H9 (cell line): Measurements from ENCODE around the gene SLC7A14. TPM values are rescaled to one million over a fixed set of nuclear protein-coding genes. Genes with fewer than 3 reads are reported as not detected.
A peak's percentile ranks its signal among the peaks of the same experiment; 100 is the strongest.

ENCODE experiments used
- DNase-seq: peaks from one replicate; pipeline ENCODE4 v3.0.0-alpha.2; 2017
- H2AFZ ChIP-seq: one replicate; pipeline ENCODE4 v1.6.1; 2013; ENCODE audit warnings: mild to moderate bottlenecking, low read length, control low read depth, moderate library complexity
- H2AK5ac ChIP-seq: 2 replicates; pipeline ENCODE4 v1.6.1; 2013; ENCODE audit warnings: low read length, control low read depth, mixed read lengths; ENCODE audit not compliant: insufficient read length
- H2BK120ac ChIP-seq: one replicate; pipeline ENCODE4 v1.6.1; 2013; ENCODE audit warnings: low read depth, mild to moderate bottlenecking, low read length, control low read depth, inconsistent platforms; ENCODE audit not compliant: poor library complexity, severe bottlenecking
- H2BK12ac ChIP-seq: 2 replicates; pipeline ENCODE4 v1.6.1; 2013; ENCODE audit warnings: low read length, control low read depth, mixed read lengths, low read depth; ENCODE audit not compliant: insufficient read length
- H2BK15ac ChIP-seq: 2 replicates; pipeline ENCODE4 v1.6.1; 2013; ENCODE audit warnings: low read depth, low read length, control low read depth
- H2BK20ac ChIP-seq: one replicate; pipeline ENCODE4 v1.6.1; 2013; ENCODE audit warnings: low read depth, mild to moderate bottlenecking, low read length, control low read depth, inconsistent platforms; ENCODE audit not compliant: poor library complexity, severe bottlenecking
- H2BK5ac ChIP-seq: 2 replicates; pipeline ENCODE4 v1.6.1; 2013; ENCODE audit warnings: low read length, control low read depth, mixed read lengths; ENCODE audit not compliant: insufficient read length
- H3K14ac ChIP-seq: 2 replicates; pipeline ENCODE4 v1.6.1; 2013; ENCODE audit warnings: low read length, control low read depth; ENCODE audit not compliant: insufficient read depth
- H3K18ac ChIP-seq: 2 replicates; pipeline ENCODE4 v1.6.1; 2013; ENCODE audit warnings: low read depth, mild to moderate bottlenecking, mixed read lengths, low read length, control low read depth; ENCODE audit not compliant: insufficient read length
- H3K23ac ChIP-seq: 2 replicates; pipeline ENCODE4 v1.6.1; 2013; ENCODE audit warnings: low read length, control low read depth, mixed read lengths, low read depth; ENCODE audit not compliant: insufficient read length
- H3K23me2 ChIP-seq: 2 replicates; pipeline ENCODE4 v1.6.1; 2013; ENCODE audit warnings: low read depth, mild to moderate bottlenecking, mixed read lengths, low read length, control low read depth; ENCODE audit not compliant: insufficient read length, poor library complexity, severe bottlenecking
- H3K27ac ChIP-seq: 2 replicates; pipeline ENCODE4 v1.5.1; 2013; ENCODE audit warnings: low read length, control low read depth, mixed read lengths, low read depth; ENCODE audit not compliant: insufficient read length
- H3K27me3 ChIP-seq: 2 replicates; pipeline ENCODE4 v1.6.1; 2013; ENCODE audit warnings: low read length, control low read depth, inconsistent platforms; ENCODE audit not compliant: insufficient read depth
- H3K4ac ChIP-seq: 2 replicates; pipeline ENCODE4 v1.6.1; 2013; ENCODE audit warnings: low read depth, mild to moderate bottlenecking, control low read depth, inconsistent platforms, low read length, moderate library complexity
- H3K4me1 ChIP-seq: 2 replicates; pipeline ENCODE4 v1.6.1; 2013; ENCODE audit warnings: low read length, control low read depth, inconsistent platforms; ENCODE audit not compliant: insufficient read depth
- H3K4me2 ChIP-seq: 2 replicates; pipeline ENCODE4 v1.6.1; 2013; ENCODE audit warnings: low read length, control low read depth, mixed read lengths; ENCODE audit not compliant: insufficient read length, insufficient read depth
- H3K56ac ChIP-seq: 2 replicates; pipeline ENCODE4 v1.6.1; 2013; ENCODE audit warnings: low read depth, mild to moderate bottlenecking, mixed read lengths, low read length, control low read depth; ENCODE audit not compliant: insufficient read length
- H3K79me1 ChIP-seq: 2 replicates; pipeline ENCODE4 v1.6.1; 2013; ENCODE audit warnings: low read depth, mild to moderate bottlenecking, moderate library complexity, low read length, control low read depth, inconsistent platforms; ENCODE audit not compliant: insufficient read depth, poor library complexity, severe bottlenecking
- H3K79me2 ChIP-seq: 2 replicates; pipeline ENCODE4 v1.6.1; 2013; ENCODE audit warnings: low read length, control low read depth, inconsistent platforms; ENCODE audit not compliant: insufficient read depth
- H3K9ac ChIP-seq: 2 replicates; pipeline ENCODE4 v1.6.1; 2013; ENCODE audit warnings: low read length, control low read depth, mixed read lengths; ENCODE audit not compliant: insufficient read length; ENCODE audit errors: extremely low read depth
- H3K9me3 ChIP-seq: one replicate; pipeline ENCODE4 v1.6.1; 2013; ENCODE audit warnings: low read depth, low read length, inconsistent platforms; ENCODE audit not compliant: control insufficient read depth
- H3T11ph ChIP-seq: one replicate; pipeline ENCODE4 v1.6.1; 2013; ENCODE audit warnings: mild to moderate bottlenecking, low read length, control low read depth, inconsistent platforms
- H4K20me1 ChIP-seq: one replicate; pipeline ENCODE4 v1.6.1; 2013; ENCODE audit not compliant: control insufficient read depth, insufficient read length, insufficient read depth
- H4K5ac ChIP-seq: 2 replicates; pipeline ENCODE4 v1.6.1; 2013; ENCODE audit warnings: low read depth, mild to moderate bottlenecking, mixed read lengths, low read length, control low read depth; ENCODE audit not compliant: insufficient read length
- H4K8ac ChIP-seq: replicated peaks from 2 replicates; pipeline ENCODE4 v1.6.1; 2013; ENCODE audit warnings: low read length, control low read depth, mixed read lengths, low read depth; ENCODE audit not compliant: insufficient read length
- H4K91ac ChIP-seq: 2 replicates; pipeline ENCODE4 v1.6.1; 2013; ENCODE audit warnings: low read depth, mild to moderate bottlenecking, moderate library complexity, mixed read lengths, low read length, control low read depth; ENCODE audit not compliant: insufficient read length
- H3K27ac Mint-ChIP-seq, 3 experiments: 2 replicates in 2 of 3; 3 replicates in 1 of 3; pipeline ENCODE4 v1.8.0; 2020 to 2021; ENCODE audit warnings: mixed read lengths in 3 of 3, mild to moderate bottlenecking in 1 of 3, moderate library complexity in 1 of 3
- H3K27me3 Mint-ChIP-seq: 2 replicates; pipeline ENCODE4 v1.8.0; 2021; ENCODE audit warnings: low read depth, mild to moderate bottlenecking, moderate library complexity, mixed read lengths
- H3K36me3 Mint-ChIP-seq, 3 experiments: 2 replicates in 2 of 3; 3 replicates in 1 of 3; pipeline ENCODE4 v1.8.0; 2020 to 2021; ENCODE audit warnings: low read depth in 3 of 3, mixed read lengths in 3 of 3; ENCODE audit not compliant: insufficient read depth in 1 of 3
- H3K4me1 Mint-ChIP-seq, 2 experiments: 2 replicates each; pipeline ENCODE4 v1.8.0; 2020; ENCODE audit warnings: mixed read lengths in 2 of 2
- H3K4me3 Mint-ChIP-seq, 2 experiments: 2 replicates in 1 of 2; 3 replicates in 1 of 2; pipeline ENCODE4 v1.8.0; 2020 to 2021; ENCODE audit warnings: mild to moderate bottlenecking in 2 of 2, mixed read lengths in 2 of 2, moderate library complexity in 1 of 2
- H3K9me3 Mint-ChIP-seq, 2 experiments: 2 replicates in 1 of 2; 3 replicates in 1 of 2; pipeline ENCODE4 v1.8.0; 2020; ENCODE audit warnings: mild to moderate bottlenecking in 2 of 2, mixed read lengths in 2 of 2, moderate library complexity in 1 of 2
- WGBS: extraction: QIAGEN DNeasy Blood & Tissue Kit; methylation state at CpG from one replicate; pipeline ENCODE4 v1.1.7; 2013; ENCODE audit warnings: missing lambda C conversion rate, low lambda C conversion rate, mixed read lengths; ENCODE audit not compliant: insufficient read length; ENCODE audit errors: extremely low coverage; 5-methylcytosine and 5-hydroxymethylcytosine counted together
- total RNA-seq: library from RNA; stranded (reverse); gene quantifications from 2 replicates; pipeline ENCODE4 v1.2.1, GENCODE V29; 2021
- TF ChIP-seq, protein P1 (sequence below): fragments of 200-600 bp; sonication (generic); conservative IDR thresholded peaks from 3 replicates; pipeline ENCODE4 v1.8.0; 2021; ENCODE audit warnings: antibody characterized with exemption, mild to moderate bottlenecking

Gene SLC7A14
- total RNA-seq, 1 experiment from 2014 or later: 0.42 TPM

DNA sequence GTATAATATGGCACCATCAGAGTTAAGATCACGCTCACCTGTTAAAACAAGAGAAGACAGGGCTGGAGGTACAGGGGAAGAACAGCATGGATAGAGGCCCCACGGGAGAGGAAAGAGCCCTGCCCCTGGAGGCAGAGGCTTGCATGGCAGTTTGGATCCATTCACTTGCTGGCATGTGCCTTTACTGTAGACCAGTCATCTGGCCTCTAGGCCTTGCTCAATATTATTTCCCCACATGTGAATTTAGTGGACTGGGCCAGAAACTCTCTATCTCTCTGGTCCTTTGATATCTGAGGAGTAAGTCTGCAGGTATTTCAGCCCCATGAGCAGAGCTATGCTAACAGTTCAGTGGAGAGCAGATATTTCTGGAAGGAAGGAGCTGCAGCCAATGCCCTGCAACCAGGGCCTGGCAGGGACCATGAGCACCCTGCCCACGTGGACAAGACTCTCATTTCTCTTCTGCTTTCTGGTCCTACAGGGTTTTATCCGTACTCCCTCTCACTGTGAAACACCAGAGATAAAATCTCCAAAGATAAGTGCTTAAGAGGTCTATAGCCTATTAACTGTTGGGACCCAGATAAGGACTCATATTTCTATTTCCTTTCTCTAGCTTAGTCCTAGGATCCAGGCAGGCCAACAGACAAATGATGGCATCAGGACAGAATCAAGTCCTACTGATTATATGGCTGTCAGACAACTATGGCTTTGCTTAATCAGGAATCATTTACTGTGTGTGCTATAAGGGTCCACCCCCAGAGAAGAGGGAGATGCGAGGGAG, 102.2 kb downstream of the SLC7A14 start:
- Histone ChIP-seq H3K9me3 (no peaks in the 10 kb centered on the region), H4K20me1 (no peaks in the 10 kb centered on the region), H4K91ac (no peak overlapping the region), H3K14ac (no peak overlapping the region), H3K79me2 (no peaks in the 10 kb centered on the region), H2AFZ (no peak overlapping the region), H2BK20ac (no peak overlapping the region), H2BK5ac (no peak overlapping the region), H2BK120ac (no peak overlapping the region), H3K4me1 (peaks cover 4% of the 10 kb centered on the region; the same call in 1 of the 2 replicates), H3K23ac (no peak overlapping the region), H3K27ac (no peak overlapping the region), H4K5ac (no peak overlapping the region), H3K9ac (no peak overlapping the region), H3K4me2 (no peak overlapping the region), H4K8ac (no peak overlapping the region), H3K4ac (no peak overlapping the region), H2AK5ac (no peak overlapping the region), H3K23me2 (no peaks in the 10 kb centered on the region), H3K56ac (no peak overlapping the region), H3T11ph (no peak overlapping the region), H2BK15ac (no peak overlapping the region), H2BK12ac (no peak overlapping the region), H3K18ac (no peak overlapping the region), H3K27me3 (no peaks in the 10 kb centered on the region), H3K79me1 (no peaks in the 10 kb centered on the region)
- H3K27ac Mint-ChIP-seq: no peak overlapping the region
- peaks cover 21 to 24% of the 10 kb centered on the region in 2 experiments for H3K4me1 Mint-ChIP-seq
- no CpG with 5 or more reads among the region's 5 CpGs for WGBS
- peaks cover 0 to 4% (median 0%) of the 10 kb centered on the region in 3 experiments; a peak in 2 of 7 replicates for H3K36me3 Mint-ChIP-seq
- TF ChIP-seq, protein P1, sequence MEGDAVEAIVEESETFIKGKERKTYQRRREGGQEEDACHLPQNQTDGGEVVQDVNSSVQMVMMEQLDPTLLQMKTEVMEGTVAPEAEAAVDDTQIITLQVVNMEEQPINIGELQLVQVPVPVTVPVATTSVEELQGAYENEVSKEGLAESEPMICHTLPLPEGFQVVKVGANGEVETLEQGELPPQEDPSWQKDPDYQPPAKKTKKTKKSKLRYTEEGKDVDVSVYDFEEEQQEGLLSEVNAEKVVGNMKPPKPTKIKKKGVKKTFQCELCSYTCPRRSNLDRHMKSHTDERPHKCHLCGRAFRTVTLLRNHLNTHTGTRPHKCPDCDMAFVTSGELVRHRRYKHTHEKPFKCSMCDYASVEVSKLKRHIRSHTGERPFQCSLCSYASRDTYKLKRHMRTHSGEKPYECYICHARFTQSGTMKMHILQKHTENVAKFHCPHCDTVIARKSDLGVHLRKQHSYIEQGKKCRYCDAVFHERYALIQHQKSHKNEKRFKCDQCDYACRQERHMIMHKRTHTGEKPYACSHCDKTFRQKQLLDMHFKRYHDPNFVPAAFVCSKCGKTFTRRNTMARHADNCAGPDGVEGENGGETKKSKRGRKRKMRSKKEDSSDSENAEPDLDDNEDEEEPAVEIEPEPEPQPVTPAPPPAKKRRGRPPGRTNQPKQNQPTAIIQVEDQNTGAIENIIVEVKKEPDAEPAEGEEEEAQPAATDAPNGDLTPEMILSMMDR: peak; percentile 59
- H3K9me3 Mint-ChIP-seq: peaks cover 0 to 2% of the 10 kb centered on the region in 2 experiments; a peak in 1 of 5 replicates
- DNase-seq: peak; percentile 40
- H3K27me3 Mint-ChIP-seq: no peaks in the 10 kb centered on the region; the same call in 1 of the 2 replicates
- no peak overlapping the region for H3K4me3 Mint-ChIP-seq
